Umbilical cord (tissue), 2 donors: ENCODE measurements around the gene CHRM5. TPM values are rescaled to one million over a fixed set of nuclear protein-coding genes. Genes with fewer than 3 reads are reported as not detected.

Source experiments
- DNase-seq: peaks from one replicate; pipeline ENCODE4 v3.0.0-alpha.2; 2015; ENCODE audit warnings: low spot score
- total RNA-seq: library from RNA; depleted of rRNA; stranded (reverse); fragments of >200 nt; gene quantifications from one replicate; pipeline ENCODE4 v1.2.3, GENCODE V29; 2014; ENCODE audit warnings: low replicate concordance; ENCODE audit not compliant: insufficient read depth

CHRM5 gene, protein sequence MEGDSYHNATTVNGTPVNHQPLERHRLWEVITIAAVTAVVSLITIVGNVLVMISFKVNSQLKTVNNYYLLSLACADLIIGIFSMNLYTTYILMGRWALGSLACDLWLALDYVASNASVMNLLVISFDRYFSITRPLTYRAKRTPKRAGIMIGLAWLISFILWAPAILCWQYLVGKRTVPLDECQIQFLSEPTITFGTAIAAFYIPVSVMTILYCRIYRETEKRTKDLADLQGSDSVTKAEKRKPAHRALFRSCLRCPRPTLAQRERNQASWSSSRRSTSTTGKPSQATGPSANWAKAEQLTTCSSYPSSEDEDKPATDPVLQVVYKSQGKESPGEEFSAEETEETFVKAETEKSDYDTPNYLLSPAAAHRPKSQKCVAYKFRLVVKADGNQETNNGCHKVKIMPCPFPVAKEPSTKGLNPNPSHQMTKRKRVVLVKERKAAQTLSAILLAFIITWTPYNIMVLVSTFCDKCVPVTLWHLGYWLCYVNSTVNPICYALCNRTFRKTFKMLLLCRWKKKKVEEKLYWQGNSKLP
- total RNA-seq: 4.6 TPM

DNA sequence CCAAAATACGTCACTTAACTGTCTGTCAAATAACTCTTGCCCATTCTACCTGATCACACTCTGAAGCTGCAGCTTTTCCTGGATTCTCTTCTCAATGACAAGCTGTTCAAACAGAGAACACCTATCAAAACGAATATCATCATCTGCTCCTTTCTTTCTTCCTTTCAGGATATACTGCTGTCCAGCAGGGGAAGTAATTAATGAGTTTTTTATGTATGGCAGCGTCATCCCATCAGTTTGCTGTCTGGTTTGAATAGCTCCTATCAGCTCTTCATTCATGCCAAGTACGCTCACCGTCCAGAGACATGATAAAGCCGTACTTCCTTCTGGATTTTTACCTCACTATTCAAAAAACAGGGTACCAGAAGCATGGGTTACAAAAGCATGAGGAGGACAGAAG is at the start of gene CHRM5:
TSS of gene CHRM5 (plus strand) at position 274 of the 400 bp plus-strand sequence. CDS start 94,221 bp downstream, outside the sequence.
- peak; percentile 3 for DNase-seq

DNA sequence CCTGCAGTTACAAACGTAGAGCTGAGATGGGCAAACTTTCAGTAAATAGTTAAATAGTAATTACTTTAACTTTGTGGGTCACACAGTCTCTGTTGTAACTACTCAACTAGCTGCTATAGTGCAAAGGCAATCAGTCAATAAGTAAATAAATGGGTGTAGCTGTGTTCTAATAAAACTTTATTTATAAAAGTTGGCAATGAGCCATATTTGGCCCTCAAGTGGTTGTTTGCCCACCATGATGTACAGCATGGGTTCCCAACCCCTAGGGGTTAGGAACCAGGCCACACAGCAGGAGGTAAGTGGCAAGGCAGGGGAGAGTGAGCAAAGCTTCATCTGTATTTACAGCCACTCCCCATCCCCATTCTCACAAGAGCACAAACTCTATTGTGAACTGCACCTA is 44.9 kb upstream of the CHRM5 start:
- no peak for DNase-seq

DNA sequence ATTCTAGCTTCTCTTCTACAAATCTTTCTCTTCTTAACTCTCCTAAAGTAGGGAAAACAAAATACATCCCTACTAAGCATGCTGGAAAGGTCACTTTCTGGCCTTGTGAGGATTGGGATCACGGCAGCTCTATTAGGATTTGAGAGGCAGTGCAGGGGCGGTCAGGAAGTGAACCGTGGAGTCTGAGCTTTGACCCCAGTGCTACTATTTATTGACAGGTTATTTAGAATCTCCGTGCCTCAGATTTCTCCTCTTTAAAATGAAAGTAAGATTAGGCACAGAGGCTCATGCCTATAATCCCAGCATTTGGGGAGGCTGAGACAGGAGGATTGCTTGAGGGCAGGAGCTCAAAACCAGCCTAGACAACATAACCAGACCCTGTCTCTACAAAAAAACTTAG is 42.0 kb upstream of the CHRM5 start:
- no peak for DNase-seq

DNA sequence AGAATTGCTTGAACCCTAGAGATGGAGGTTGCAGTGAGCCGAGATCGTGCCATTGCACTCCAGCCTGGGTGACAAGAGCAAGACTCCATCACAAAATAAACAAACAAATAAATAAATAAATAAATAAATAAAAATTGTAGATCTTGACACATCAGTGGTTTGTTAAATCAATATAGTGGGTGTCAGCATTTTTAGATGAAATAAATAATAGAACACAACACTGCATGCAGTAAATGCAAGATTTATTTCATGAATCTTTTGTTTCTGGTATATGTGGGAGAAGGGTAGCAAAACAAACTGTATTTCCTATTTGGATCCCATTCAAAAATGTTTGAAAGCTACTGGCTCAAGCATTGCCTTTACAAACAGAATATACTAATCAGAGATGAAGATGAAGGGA is 35.6 kb upstream of the CHRM5 start:
- DNase-seq: no peak

DNA sequence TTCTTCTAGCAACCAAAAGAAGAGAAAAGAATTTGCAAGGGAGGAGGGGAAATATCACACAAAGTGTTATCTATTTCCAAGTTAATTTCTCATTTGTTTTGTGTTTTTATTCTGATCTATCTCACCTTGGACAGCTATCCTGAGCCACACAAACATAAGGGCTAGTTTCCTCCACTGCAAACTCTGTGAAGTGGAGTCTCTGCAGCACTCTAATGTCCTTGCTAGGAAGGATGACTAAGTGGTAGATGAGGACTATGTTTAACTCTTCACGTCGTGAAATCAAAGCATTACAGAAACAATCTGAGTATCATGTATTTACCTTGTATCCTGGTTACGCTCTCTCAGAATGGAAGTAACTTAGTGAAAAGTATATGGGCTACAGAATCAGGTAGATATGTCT is 33.9 kb upstream of the CHRM5 start:
- DNase-seq: no peak

DNA sequence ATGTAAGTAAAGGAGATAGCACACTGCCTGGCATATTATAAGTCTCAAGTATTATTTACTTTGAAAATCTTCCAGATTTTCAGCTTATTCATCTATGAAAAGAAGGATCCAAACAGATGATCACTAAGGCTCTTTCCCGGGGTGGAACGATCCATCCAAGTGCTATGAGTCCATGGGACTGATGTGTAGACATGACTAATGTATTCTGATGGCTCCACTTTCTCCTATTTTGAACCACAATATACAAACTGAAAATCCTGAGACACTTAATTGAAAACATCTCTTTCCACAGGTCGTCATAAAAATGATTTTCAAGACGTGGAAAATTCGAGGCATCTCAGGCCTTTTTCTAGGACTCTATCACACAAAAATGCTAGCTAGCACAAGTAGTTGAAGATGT is 33.4 kb upstream of the CHRM5 start:
- no peak for DNase-seq

DNA sequence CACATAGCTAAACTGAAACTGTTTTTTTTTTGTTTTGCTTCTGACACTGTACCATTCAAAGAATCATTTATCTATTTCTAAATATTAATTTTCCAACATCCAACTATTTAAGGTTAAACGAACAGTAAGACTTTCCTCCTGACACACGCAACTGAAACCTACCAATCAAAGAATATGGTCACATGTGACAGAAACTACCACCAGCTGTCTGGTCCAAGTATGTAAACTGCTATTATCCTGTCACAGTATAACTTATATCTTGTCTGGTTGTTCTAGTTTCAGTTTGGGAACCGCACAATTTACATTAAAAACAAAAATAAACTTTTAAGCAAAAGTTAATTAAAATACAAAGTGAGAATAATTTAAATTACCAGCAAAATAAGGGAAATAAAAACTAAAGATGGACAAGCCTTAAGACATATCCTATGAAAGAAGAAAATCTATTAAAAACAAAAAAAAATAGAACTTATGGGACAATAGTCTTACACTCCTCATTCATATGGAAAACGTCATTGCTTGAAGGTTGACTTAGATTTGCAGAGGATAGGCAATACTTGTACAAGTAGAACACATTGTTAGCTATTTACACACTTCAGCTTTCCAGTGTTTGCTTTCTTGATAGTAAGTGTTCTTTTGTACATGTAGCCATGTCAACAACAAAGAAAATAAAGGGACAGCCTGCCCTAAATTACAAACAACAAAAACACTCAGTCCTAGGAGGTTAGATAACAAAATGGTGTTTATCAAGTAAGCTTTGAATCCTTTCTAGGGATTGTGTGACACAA is 26.8 kb upstream of the CHRM5 start:
- DNase-seq: no peak

DNA sequence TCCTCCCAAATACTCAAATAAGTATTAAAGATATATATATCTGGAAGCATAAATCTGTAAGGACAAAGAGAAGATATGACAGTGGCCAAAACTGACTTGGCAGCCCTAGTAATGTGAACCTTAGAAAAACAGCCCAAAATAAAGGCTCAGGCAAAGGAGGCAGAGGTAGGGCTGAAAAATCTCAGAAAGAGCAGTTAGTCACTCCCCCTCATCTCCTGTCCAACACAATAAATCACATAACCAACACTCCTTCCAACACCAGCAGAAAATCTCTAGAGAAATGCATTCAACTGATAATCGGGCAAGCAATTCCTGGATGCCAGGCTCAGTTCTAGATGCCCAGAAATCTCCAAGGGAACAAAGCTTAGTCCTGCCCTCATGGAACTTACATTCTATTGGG is 22.1 kb upstream of the CHRM5 start:
- DNase-seq: no peak

DNA sequence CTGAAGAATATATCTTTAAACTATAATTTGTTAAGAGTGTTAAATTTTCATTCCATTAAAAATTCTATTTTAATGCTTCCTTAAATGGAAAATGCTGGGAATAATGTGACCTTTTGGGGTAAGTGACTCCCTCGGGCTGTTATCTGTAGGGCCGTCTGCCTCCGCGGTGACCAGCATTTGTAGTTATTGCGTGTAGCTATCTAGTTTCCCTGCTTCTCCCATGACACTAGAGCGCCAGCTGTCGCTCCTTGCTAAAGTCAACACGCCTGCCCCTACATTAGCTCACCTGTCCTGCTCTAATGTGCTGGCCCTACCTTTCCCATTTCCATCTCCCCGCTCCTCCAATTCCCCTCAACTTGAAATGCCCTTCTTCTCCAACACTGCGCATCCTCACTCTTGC is 12.4 kb upstream of the CHRM5 start:
- DNase-seq: no peak

DNA sequence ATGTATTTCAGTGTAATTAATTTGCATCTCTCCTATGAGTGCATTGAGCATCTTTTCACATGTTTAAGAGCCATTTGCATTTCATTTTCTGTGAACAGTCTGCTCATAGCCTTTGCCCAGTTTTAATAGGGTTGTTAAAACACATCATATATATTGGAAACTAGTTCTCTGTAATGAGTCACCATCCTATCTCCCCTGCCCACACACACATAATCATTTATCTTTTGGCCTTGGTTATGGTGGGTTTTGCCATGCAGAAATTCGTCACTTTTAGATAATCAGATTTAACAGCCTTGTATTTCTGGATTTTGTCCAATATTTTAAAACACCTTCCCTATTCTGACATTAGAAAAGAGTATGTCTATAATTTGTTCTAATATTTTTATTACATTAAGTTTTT is 11.9 kb upstream of the CHRM5 start:
- DNase-seq: no peak

DNA sequence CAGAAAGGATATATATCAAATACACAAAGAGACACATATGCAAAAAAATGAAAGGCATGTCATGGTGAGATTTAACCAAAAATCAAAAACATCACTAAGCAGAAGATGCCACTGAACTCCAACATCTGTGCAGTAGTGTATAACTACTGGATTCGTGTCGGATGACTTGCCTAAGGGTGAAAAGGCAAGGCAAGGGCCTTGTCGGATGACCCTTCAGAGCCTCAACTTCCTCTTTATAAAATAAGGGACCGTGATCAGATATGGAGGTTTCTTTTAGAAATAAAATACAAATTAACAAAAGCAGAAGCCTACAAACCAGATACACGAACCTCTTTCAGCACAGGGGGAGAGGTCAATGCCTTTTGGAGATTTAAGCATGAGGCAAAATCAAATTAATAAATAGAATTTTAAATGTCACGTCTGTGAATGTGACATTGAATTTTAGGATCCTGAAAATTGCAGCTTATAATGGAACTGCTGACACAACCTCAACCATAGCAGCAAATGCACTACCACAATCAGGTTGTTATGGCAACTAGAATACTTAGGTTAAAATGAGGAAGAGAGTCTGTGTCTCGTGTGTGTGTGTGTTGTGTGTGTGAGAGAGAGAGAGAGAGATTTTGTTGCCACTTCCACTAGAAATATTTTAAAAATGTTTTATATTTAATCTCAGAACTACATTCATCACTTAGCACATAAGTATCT is 8.3 kb upstream of the CHRM5 start:
- peak; percentile 22 for DNase-seq

DNA sequence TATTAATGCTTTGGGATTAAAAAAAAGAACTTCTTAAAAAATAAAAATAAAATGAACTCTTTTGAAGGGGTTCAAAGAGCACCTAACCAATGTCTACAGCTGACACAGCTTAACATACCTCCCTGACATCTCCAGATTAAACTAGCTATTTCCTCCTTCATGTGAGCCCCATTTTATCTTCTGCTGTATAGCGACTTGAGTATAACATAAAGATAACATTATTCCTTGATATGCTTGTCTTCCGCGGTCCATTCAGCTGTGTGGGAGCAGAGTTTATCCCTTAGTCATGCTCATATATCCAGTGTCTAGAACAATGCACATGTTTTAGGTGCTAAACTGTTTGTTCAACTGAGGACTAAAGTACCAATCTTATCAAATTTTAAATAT is 7.8 kb upstream of the CHRM5 start:
- peak; percentile 28 for DNase-seq

DNA sequence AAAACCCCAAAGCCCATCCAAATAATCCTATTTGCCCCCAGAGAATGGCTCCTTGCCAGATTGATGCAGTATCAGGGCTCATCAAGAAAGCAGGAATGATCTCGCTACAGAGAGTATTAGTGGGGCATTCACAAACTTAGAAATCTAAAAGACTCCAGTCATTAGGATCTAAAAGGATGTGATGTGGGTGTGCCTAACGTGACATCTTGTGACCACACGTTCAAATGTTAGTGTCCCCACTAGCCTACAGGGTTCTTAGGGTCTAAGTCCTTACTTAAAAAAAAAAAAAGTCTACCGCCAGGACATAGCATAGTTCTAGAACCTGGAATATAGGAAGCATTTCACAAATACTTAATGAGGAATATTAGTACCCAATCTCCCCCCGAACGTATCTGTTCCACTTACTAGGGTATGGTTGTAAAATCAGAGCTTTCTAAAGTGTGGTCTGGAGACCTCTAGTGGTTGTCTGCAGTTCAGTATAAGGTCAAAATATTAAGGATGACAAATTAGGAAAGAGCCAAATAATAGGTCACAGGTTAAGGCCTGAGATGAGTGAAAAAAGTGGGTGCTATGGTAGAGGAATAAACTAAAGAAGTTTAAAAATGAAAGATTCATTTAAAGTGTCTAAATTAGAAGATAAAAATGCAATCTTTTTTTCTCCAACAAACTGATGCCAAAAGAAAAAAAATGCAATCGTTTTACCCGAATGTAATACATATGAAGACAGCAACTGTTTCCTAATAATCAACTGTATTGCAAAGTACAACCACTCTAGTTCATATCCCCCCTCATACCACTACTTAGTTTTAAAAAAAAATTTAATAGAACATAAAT is 4.2 kb upstream of the CHRM5 start:
- peak; percentile 29 for DNase-seq

DNA sequence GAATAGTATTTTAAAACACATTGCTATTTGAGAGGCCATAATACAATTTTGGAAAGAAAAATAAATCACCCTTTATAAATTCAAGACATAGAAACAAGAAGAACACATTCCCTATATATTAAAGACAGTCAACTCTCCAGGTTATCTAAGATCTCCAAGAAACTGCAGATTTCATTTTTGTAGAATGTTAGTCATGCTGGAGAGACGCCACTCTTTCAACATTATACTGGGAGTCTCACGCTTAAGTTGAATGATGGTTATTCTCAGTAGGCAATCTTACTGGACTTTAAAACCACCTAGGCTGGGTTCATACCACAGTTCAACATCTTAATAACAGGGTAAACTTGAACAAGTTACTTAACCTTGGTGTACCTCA is 3.6 kb upstream of the CHRM5 start:
- no peak for DNase-seq

DNA sequence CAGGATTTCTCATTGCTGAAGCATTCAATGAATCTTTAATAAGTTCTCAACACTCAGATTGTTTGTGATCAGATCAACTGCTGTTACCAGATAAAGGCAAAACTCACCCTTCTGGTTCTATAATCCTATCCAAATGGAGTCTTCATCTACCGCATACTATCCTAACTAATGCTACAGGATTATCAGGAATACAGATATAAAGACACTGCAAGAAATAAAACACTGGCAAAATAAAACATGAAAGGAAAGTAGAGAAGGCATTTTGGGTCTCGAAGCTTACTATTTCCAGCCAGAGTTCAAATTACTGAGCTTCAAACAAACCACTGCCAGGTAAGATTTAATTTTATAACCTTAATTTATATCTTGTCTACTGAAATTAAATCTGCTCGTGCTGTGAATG is 524 bp downstream of the CHRM5 start:
- peak; percentile 71 for DNase-seq

DNA sequence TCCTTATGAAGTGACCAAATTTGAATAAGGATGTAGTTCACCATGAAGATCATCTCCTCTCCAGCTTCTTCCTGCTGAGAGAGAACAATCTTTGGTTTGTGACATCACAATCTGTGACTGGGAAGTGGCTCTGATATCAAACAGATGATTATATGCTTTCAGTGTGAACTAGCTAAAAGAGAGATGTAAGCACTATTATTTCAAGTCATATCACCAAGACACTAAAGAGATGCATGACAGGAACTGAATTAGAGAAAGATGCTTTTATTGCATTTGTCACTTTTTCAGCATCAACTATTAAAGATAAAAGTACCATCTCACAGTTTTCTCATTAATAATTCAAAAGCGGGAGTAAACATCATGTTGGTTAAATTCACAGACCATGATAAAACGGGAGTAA is 3.5 kb downstream of the CHRM5 start:
- no peak for DNase-seq

DNA sequence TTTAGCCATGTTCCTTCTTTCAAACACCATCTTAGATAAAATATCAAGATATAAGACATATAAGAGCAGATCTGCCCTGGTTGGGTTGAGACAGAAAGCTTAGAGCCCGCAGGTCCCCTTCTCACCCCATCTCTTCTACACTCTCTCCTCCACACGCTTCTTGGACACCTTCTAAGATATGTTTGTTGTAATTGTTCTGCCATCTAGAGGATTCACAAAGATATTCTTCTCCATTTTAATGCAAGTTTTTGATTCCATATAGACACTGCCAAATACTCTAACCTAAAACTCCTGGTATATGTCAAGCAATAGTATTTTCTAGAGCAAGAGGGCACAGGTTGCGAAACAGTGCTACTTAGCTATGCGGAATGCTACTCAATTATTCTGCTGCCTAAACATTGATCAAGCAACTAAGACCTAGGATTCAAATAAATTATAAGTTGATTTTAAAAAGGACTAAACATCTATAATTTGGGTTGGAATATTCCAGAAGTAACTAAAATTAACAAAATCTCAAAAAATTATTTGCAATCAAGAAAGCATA is 6.8 kb downstream of the CHRM5 start:
- DNase-seq: peak; percentile 5

DNA sequence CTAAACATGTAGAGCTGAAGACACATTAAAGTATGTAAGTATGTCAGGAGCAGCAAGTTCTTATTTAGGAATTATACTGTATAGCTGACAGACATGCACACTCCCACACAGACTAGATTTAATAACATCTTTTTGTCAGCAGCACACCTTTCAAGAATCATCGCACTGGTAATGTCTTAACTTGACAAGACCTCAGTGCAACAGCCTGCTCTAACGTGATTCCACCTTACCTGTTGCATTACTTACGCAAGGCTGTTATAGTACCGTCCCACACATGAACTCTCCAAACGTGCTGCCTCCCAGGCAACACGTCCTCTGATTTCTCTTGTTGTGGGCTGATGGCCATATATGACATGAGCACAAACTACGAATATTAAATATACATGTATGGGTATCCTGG is 11.9 kb downstream of the CHRM5 start:
- DNase-seq: peak; percentile 3

DNA sequence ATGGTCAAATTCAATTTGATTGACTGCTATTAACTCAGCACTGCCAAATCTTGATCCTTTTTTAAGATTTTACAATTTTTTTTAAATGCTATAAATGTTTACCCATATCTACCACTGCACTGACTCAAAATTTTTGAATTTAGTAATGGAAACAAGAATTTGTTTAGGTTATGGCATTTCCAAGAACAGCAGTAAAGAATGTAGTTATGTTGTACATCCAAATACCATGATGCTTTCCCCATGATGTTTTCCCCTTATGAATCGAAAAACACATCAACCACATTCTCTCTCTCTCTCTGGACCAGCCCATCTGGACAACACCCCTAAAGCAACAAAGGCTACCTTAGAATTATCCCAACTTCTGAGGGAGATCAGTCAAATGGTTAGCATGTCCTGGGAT is 14.2 kb downstream of the CHRM5 start:
- DNase-seq: no peak

DNA sequence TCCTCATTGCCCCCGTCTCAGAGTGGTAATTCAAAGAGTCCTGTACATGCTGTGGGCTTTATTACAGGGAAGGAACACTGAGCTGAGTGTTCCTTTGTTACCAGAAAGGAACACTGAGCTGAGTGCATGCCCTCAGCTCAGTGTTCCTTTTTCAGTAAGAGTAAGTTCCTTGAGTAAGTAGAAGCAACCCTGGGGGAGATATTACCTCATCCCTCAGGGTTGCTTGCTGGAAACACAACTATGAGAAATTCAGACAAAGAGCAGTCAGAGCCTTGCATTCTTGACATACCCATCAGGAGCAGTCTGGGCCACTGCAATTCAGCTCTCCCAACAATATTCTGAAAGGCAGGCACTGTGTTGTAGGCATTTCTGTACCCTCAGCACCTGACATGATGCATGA is 17.0 kb downstream of the CHRM5 start:
- peak; percentile 17 for DNase-seq

DNA sequence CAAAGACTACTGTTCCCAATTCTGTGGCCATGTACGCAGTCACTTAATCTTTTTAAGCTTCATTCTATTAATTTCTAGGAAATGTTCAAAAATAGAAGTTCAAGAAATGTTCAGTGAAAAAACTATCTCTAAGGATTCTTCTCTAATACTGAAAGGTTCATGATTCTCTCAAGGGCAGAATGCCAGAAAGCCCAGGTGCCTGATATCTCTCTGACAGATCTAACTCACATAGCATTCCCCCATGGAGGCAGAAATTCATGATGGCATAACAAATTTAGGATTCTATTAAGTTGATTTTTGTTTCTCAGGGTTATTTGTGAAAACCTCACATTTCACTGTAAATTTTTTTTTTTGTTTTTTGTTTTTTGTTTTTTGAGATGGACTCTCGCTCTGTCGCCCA is 17.5 kb downstream of the CHRM5 start:
- DNase-seq: peak; percentile 12
